ENCODE measurements around the gene CFAP58.

Gene CFAP58

GRCh38 chr10:104487794-104488438 lies 134.3 kb downstream of the CFAP58 start:
- no peak for DNase-seq

- no peak for DNase-seq
These were observed 134.8 kb downstream of the CFAP58 start for GRCh38 chr10:104488439-104488832.

GRCh38 chr10:104492329-104492940 lies 138.8 kb downstream of the CFAP58 start:
- DNase-seq: no peak

GRCh38 chr10:104498347-104499081 lies 144.9 kb downstream of the CFAP58 start:
- no peak for DNase-seq

- DNase-seq: no peak
These were observed 147.8 kb downstream of the CFAP58 start for GRCh38 chr10:104501449-104501848.

GRCh38 chr10:104501864-104502579 lies 148.4 kb downstream of the CFAP58 start:
- no peak for DNase-seq

GRCh38 chr10:104502907-104503306 lies 149.3 kb downstream of the CFAP58 start:
- no peak for DNase-seq

Measured in NCI-H526 (cell line).